Measurements from ENCODE around the gene MOB3C.

The MOB3C gene

GRCh38 chr1:46569884-46570725 lies 46.5 kb downstream of the MOB3C start:
- DNase-seq = no peak

DNA sequence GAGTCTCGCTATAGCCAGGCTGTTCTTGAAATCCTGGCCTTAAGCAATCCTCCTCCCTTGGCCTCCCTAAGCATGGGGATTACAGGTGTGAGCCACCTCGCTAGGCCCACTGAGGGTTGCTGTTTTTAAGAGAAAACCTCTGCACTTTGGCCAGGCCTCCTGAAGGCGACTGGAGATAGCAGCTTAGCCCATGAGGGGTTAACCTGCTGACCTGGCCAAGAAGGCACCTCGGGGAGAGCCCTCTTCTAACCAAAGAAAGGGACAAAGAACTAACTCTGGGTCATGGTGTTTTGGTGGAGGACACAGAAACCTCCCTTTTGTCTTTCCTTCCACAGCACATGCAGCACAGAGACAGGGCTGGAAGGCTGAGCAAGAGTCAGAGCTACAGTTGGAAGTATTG lies 47.5 kb downstream of the MOB3C start:
- no peak for DNase-seq

DNA sequence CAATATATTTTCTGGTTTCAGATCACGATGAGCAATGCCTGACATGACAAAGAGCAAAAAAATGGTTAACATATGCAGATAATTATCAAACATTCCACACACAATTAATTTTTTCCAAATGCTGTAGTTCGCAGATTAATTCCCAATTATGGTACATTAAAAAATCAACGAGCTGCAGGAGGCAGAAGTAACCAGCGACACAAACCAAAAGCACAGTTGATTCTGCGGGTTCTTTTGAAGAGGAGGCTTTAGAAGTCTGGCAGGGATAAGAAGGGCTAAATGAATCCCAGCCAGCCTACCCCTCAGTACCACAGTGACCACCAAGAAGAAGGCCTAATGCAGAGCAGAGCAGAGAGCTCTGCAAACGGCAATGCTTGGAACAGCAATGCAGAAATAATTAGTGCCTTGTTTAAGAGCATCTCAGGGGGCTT lies 48.1 kb downstream of the MOB3C start:
- DNase-seq = no peak

- no peak for DNase-seq
Measured at GRCh38 chr1:46563341-46563740, 53.3 kb downstream of the MOB3C start.

DNA sequence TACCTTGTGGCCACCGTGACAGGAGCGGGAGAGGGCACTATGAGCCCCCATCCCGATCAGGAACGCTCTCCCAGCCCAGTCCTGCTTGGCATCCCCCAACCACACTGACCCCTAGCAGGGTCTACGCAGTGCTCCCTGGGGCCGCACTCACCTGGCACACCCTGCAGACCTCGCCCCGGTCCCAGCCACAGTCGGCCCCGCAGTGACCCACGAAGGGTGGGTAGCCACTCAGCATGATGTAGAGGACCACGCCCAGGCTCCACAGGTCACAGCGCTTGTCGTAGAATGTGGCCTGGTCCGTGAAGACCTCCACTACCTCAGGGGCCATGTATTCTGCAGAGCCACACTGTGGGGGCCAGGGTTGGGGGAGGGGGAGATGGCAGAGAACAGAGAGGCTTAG lies 54.1 kb downstream of the MOB3C start:
- no peak for DNase-seq

DNA sequence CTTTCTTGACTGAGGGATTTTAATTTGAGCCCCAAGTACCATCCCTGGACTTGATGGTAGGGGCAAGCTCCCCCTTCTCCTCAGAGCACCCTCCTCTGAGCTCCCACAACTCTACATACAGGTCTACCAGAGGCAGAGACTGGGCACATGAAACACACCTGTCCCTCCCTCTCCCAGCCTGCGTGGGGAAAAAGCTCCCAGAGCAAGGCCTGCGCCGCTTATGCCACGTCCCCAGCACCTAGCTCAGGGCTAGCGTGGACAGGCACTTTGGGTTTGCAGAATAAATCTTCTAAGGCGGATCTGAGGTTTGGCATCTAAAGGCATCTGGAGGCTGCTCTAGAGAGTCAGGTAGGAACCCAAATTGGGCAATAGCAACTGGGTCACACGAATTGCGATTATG lies 57.6 kb downstream of the MOB3C start:
- no peak for DNase-seq

DNA sequence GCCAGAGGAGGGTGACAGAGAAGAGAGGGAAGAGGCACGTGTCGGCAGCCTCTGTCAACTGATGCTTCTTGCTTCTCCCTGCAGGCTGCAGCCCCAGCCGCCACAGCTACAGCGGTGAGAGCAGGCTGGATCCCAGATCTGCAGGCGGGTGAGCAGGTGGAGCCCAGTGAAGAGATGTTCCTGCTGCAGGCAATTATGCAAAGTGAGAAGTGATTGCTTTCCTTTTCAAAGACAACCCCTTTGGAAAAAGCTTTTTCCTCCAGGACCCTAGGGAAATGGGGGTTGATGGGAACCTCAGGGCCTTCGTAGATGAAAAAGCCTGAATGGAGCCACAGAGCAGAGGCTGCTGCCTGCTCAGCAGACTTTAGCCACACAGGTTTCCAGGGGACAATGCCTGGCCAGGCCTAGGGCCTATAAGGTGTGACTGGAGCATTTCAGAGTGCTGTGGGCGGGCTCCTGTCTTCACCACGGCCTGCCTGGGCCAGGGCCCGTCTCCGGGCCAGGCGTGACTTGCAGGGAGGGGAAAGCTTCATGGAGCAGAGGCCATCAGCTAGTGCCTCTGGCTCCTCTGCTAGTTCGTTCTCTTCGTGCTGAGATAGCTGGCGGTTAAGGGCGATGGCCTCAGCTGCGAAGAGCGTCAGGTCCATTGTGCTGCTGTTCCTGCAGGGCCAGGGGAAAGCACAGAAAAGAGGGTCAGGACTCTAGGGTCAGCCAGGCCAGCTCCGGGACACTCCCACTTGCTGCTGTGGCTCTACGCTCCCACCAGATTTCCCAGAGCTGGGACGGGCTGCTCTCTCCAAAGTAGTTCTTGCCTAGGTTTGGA lies 58.3 kb downstream of the MOB3C start:
- DNase-seq = no peak
